Measurements from ENCODE around the gene MINAR2.

MINAR2 gene

GRCh38 chr5:129739773-129740172, 8.1 kb upstream of the MINAR2 start:
- no peak for TF ChIP-seq EZH2phosphoT487 (IDR thresholded peaks at IDR 0.05; ENCODE audit: low read depth)
- TF ChIP-seq CTCF (IDR thresholded peaks at IDR 0.05; ENCODE audit: low read depth, low read length) = no peak
- H4K20me1 ChIP-seq (ENCODE audit: insufficient read depth, low read length) = no peaks in the 10 kb centered on the region

DNA sequence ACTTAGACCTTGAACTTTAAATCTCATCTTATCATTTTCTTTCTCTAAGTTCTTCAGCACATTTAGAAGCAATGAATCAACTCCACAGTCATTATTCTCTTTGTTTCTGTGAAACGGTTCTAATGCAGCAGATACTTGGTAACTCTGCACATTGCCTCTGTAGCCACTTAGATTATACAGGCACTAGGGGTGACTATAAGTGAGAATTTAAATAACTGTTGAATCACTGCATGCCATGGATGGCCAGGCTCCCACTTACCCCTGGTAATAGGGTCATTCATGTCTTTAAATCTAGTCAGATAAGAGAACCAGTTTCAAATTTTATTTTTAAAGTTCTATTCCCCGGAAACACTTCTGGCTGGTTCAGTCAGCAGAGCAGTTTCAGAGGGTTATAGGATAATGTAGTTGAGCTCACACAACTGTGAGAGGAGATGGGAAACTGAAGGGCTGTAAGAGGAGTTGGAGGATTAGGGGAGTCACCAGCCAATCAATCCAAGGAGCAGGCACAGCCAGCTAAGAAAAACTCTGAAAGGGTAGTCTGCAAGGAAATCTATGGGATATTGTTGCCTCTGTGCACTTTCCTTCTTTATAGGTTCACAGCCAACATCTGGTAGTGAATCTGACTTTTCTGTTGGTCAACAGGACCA, 4.2 kb upstream of the MINAR2 start:
- Histone ChIP-seq H3K9me3 (ENCODE audit: insufficient read depth, low read length) (no peaks in the 10 kb centered on the region), H3K36me3 (replicated peaks; ENCODE audit: low read depth, low read length) (no peaks in the 10 kb centered on the region), H4K20me1 (ENCODE audit: insufficient read depth, low read length) (no peaks in the 10 kb centered on the region), H2AFZ (ENCODE audit: low read depth, low read length) (no peak overlapping the region), H3K27me3 (ENCODE audit: low read depth, low read length) (no peaks in the 10 kb centered on the region), H3K4me2 (ENCODE audit: low read length) (no peak overlapping the region), H3K79me2 (ENCODE audit: low read length) (no peaks in the 10 kb centered on the region), H3K4me1 (ENCODE audit: low read length) (no peaks in the 10 kb centered on the region), H3K9ac (ENCODE audit: low read length) (no peak overlapping the region), H3K4me3 (ENCODE audit: low read length) (no peak overlapping the region), H3K27ac (ENCODE audit: low read length) (no peak overlapping the region)
- TF ChIP-seq EZH2phosphoT487 (IDR thresholded peaks at IDR 0.05; ENCODE audit: low read depth) = no peak

More at GRCh38 chr5:129739773-129740172, 8.1 kb upstream of the MINAR2 start:
- no peak overlapping the region for H2AFZ ChIP-seq (ENCODE audit: low read depth, low read length)
- H3K27me3 ChIP-seq (ENCODE audit: low read depth, low read length) = no peaks in the 10 kb centered on the region
- H3K27ac ChIP-seq (ENCODE audit: low read length) = no peak overlapping the region
- H3K4me1 ChIP-seq (ENCODE audit: low read length) = peaks cover 5% of the 10 kb centered on the region; the same call in 1 of the 2 replicates
- H3K9me3 ChIP-seq (ENCODE audit: insufficient read depth, low read length) = no peaks in the 10 kb centered on the region
- H3K79me2 ChIP-seq (ENCODE audit: low read length) = no peaks in the 10 kb centered on the region
- no peak overlapping the region for H3K9ac ChIP-seq (ENCODE audit: low read length)
- no peak overlapping the region for H3K4me3 ChIP-seq (ENCODE audit: low read length)
- no peaks in the 10 kb centered on the region for H3K36me3 ChIP-seq (replicated peaks; ENCODE audit: low read depth, low read length)
- no peak overlapping the region for H3K4me2 ChIP-seq (ENCODE audit: low read length)

DNA sequence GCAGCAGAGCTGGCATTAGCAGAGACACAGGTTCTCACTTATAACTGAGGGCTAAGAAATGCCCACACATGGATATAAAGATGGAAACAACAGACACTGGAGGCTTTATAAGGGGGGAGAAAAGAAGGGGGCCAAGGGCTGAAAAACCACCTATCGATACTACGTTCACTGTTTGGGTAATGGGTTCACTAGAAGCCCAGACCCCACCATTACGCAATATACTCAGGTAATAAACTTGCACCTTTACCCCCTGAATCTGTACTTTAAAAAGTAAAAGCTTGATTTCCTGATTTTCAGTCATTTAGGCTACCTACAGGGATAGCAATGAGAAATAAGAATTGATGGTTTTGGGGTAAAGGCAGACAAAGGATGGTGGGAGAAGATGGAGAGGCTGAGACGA, 1.9 kb upstream of the MINAR2 start:
- Histone ChIP-seq H3K4me3 (ENCODE audit: low read length) (no peak overlapping the region), H3K36me3 (replicated peaks; ENCODE audit: low read depth, low read length) (no peaks in the 10 kb centered on the region), H3K4me2 (ENCODE audit: low read length) (no peak overlapping the region), H2AFZ (ENCODE audit: low read depth, low read length) (no peak overlapping the region), H3K4me1 (ENCODE audit: low read length) (no peaks in the 10 kb centered on the region), H3K9ac (ENCODE audit: low read length) (no peak overlapping the region), H3K79me2 (ENCODE audit: low read length) (no peaks in the 10 kb centered on the region), H3K27ac (ENCODE audit: low read length) (no peak overlapping the region), H3K9me3 (ENCODE audit: insufficient read depth, low read length) (no peaks in the 10 kb centered on the region), H4K20me1 (ENCODE audit: insufficient read depth, low read length) (no peaks in the 10 kb centered on the region), H3K27me3 (ENCODE audit: low read depth, low read length) (no peaks in the 10 kb centered on the region)
- TF ChIP-seq EZH2phosphoT487 (IDR thresholded peaks at IDR 0.05; ENCODE audit: low read depth) (no peak), CTCF (IDR thresholded peaks at IDR 0.05; ENCODE audit: low read depth, low read length) (no peak)

DNA sequence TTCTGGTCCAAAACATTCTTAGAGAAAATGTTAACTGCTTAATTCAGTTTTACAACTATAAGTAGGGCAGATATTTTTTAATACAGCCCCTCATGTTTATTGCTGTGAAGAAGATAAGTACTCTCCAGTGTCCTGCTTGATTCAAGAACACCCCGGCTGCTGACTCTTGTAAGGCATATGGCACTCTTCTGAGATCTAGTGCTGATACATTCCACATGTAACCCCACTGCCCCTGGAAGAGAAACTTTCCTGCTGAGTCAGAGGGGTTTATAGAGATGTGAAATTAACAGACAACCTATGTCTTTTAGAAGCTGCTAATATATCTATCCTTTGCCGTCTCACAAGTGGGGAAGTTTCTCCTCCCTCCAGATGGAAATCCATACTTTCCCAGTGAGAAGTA, 1.0 kb upstream of the MINAR2 start:
- Histone ChIP-seq H3K27ac (ENCODE audit: low read length) (no peak overlapping the region), H3K36me3 (replicated peaks; ENCODE audit: low read depth, low read length) (no peaks in the 10 kb centered on the region), H3K4me2 (ENCODE audit: low read length) (no peak overlapping the region), H3K9me3 (ENCODE audit: insufficient read depth, low read length) (no peaks in the 10 kb centered on the region), H2AFZ (ENCODE audit: low read depth, low read length) (no peak overlapping the region), H4K20me1 (ENCODE audit: insufficient read depth, low read length) (no peaks in the 10 kb centered on the region), H3K79me2 (ENCODE audit: low read length) (no peaks in the 10 kb centered on the region), H3K4me3 (ENCODE audit: low read length) (no peak overlapping the region), H3K4me1 (ENCODE audit: low read length) (no peaks in the 10 kb centered on the region), H3K9ac (ENCODE audit: low read length) (no peak overlapping the region), H3K27me3 (ENCODE audit: low read depth, low read length) (no peaks in the 10 kb centered on the region)
- no peak for TF ChIP-seq EZH2phosphoT487 (IDR thresholded peaks at IDR 0.05; ENCODE audit: low read depth)
- no peak for TF ChIP-seq CTCF (IDR thresholded peaks at IDR 0.05; ENCODE audit: low read depth, low read length)

Data from OCI-LY3 (cell line).